Mesodermal cell (in vitro differentiated cells): ENCODE data around the gene STIMATE. TPM values are rescaled to one million over a fixed set of nuclear protein-coding genes. Genes with fewer than 3 reads are reported as not detected.
A peak's percentile ranks its signal among the peaks of the same experiment; 100 is the strongest.

Experiments
- H3K27ac ChIP-seq: 2 replicates; pipeline ENCODE4 v1.7.0; 2013; ENCODE audit warnings: mild to moderate bottlenecking, low read depth, low read length, moderate library complexity; ENCODE audit not compliant: severe bottlenecking
- H3K36me3 ChIP-seq: 2 replicates; pipeline ENCODE4 v1.7.1; 2013; ENCODE audit warnings: mild to moderate bottlenecking, low read length, moderate library complexity; ENCODE audit not compliant: control insufficient read depth, insufficient read depth
- H3K4me1 ChIP-seq: one replicate; pipeline ENCODE4 v1.7.1; 2013; ENCODE audit warnings: mild to moderate bottlenecking, low read length; ENCODE audit not compliant: insufficient read depth, control insufficient read depth, poor library complexity, severe bottlenecking
- H3K4me3 ChIP-seq: 2 replicates; pipeline ENCODE4 v1.7.0; 2013; ENCODE audit warnings: low read length, control low read depth, mild to moderate bottlenecking; ENCODE audit not compliant: insufficient read depth, poor library complexity, severe bottlenecking; ENCODE audit errors: extremely low read depth
- H3K9me3 ChIP-seq: 2 replicates; pipeline ENCODE4 v1.7.1; 2013; ENCODE audit warnings: mild to moderate bottlenecking, low read length, moderate library complexity; ENCODE audit not compliant: control insufficient read depth
- WGBS, 2 experiments: methylation state at CpG; one replicate each; pipeline ENCODE4 v1.1.5; 2013; ENCODE audit warnings: missing lambda C conversion rate in 2 of 2; ENCODE audit not compliant: insufficient coverage in 2 of 2; 5-methylcytosine and 5-hydroxymethylcytosine counted together
- polyA plus RNA-seq, 2 experiments: library from polyadenylated mRNA; stranded (reverse); fragments of 50-300 nt; gene quantifications; one replicate each; pipeline ENCODE4 v1.2.3, GENCODE V29; 2013

Gene STIMATE
- 12.9 TPM for polyA plus RNA-seq (2013, experiment 1 of 2)
- polyA plus RNA-seq (2013, experiment 2 of 2) = 11.7 TPM

DNA sequence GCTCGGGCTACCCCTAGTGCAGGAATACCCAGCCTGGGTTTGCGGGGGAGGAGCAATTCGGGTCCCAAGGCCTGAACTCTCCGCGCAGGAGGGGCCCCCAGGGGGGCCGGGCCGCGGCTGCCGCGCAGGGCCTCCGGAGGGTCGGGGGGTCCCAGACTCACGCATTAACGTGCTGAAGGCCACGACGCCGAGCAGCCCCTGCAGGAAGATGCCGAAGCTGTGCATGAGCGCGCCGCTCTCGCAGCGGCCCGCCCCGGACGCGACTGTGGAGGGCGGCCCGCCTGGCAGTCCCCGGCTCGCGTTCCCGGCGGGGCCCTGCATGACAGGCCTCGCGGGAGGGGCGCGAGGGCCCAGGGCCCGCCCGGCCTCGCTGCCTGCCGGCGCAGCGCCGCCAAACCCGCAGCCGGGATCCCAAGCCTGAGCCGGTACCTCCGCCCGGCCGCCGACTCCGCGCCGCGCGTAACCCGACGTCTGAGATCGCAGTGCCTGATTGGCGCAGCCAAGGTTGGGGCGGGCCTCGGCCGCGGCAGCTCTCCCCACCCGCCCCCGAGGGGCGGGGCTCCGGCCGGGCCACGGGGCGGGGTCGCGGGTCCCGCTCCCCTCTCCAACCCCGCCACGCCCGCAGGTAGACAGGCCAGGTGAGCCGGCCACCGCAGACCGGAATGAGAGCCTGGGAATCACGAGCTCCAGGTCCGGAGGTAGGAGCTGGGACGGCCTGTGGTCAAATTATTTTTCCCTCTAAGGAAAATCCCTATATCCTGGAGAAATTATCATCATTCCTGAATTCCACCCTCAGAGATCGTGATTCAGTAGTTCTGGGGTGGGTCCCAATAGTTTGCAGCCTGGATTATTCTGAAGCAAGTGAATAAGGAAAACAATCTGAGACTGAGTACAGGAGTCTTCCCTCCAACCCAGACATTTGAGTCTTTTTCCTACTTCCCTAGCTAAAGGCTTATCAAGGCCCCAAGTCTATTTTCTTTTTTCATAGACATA lies at the start of gene STIMATE:
Gene STIMATE (minus strand): TSS at position 419 of the 993 bp plus-strand sequence. CDS start 98 bp downstream, at position 321.
- Histone ChIP-seq H3K36me3 (no peaks in the 10 kb centered on the region), H3K9me3 (no peaks in the 10 kb centered on the region), H3K27ac (no peak within 1 kb of the TSS), H3K4me1 (peaks cover 9% of the 10 kb centered on the region), H3K4me3 (peak within 1 kb of the TSS; percentile 70)
- WGBS, 2 experiments = 0 to 1% methylated on average over 40 to 59 of the region's 85 CpGs

DNA sequence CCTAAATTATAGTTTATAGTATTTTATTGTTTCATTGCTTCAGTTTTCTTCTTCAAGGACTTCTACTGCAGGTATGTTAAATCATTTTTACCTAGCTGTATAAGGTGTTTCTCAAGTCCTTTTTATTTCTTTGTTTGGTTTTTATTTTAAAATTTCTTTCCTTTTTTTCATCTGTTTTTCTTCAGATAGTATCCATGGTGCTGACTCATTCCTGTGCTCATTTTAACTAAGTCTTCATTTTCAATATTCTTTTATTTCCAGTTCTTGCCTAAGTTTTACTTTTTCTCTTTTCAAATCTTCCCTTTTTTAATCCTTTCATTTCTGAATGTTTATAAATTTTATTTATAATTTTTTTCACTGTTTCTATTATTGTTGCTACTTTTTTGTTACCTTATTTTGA lies 42.3 kb upstream of the STIMATE start:
- Histone ChIP-seq H3K36me3 (no peaks in the 10 kb centered on the region), H3K4me3 (no peak overlapping the region), H3K4me1 (no peaks in the 10 kb centered on the region), H3K27ac (no peak overlapping the region), H3K9me3 (no peaks in the 10 kb centered on the region)

DNA sequence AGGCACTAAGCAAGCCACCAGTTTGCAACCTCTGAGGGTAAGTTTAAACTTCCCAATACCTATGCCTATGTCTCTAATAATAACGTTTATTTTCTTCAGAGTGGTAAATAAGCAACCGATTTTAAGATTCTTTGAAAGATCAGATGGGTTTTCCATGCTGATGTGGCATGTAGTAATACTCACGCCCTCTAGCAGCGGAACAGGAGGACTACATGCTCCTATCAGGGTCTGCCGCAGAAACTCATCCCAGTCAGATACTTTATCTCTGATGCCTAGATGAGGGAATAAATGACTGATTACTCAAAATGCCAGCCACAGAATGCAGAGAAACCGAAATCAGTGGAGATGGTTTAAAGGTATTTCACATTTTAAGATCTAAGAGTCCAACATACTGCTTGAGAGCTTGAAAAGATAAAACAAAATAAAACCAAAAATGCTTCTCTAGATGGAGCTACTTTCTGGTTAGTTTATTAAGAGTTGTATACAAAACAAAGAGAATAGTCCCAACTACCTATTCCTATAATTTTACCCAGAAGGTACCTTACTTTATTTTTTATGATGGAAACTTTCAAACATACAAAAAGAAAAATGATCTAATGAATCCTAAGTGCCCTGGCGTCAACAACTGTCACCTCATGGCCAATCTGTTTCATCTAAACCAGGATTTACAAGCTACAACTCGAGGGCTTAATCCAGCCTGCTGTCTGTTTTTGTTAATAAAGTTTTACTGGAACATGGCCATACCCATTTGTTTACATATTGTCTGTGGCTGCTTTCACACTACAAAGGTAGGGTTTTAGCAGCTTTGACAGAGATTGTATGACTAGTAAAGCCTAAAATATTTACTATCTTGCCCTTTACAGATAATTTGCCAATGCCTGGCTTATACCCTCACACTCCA lies 37.5 kb upstream of the STIMATE start:
- Histone ChIP-seq H3K27ac (no peak overlapping the region), H3K4me3 (no peak overlapping the region), H3K9me3 (no peaks in the 10 kb centered on the region), H3K4me1 (no peaks in the 10 kb centered on the region), H3K36me3 (no peaks in the 10 kb centered on the region)
- WGBS, 2 experiments = 10 to 40% methylated on average over 2 to 3 of the region's 8 CpGs

GRCh38 chr3:52931889-52932288 lies 34.5 kb upstream of the STIMATE start:
- Histone ChIP-seq H3K4me3 (no peak overlapping the region), H3K9me3 (no peaks in the 10 kb centered on the region), H3K27ac (no peak overlapping the region), H3K4me1 (no peaks in the 10 kb centered on the region), H3K36me3 (no peaks in the 10 kb centered on the region)
- 79 to 100% methylated on average over 2 of the region's 2 CpGs for WGBS, 2 experiments

DNA sequence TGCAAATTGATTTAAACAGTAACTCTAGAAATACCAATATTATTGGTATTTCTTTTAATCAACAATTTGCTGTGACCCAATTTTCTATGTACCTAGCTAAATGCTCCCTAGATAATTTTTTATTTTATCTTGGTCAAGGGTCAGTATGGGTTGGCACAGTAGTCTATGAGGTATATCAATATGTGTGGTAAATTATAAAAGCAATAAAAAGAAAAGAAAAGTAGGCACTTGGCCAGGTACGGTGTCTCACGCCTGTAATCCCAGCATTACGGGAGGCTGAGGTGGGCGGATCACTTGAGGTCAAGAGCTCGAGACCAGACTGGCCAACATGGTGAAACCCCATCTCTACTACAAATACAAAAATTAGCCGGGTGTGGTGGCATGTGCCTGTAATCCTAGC lies 34.0 kb upstream of the STIMATE start:
- H3K4me3 ChIP-seq = no peak overlapping the region
- no peak overlapping the region for H3K27ac ChIP-seq
- H3K36me3 ChIP-seq = no peaks in the 10 kb centered on the region
- H3K4me1 ChIP-seq = no peaks in the 10 kb centered on the region
- 90 to 94% methylated on average over 4 to 5 of the region's 6 CpGs for WGBS, 2 experiments
- no peaks in the 10 kb centered on the region for H3K9me3 ChIP-seq

- no peaks in the 10 kb centered on the region for H3K36me3 ChIP-seq
- H3K4me3 ChIP-seq = no peak overlapping the region
- H3K9me3 ChIP-seq = no peaks in the 10 kb centered on the region
- H3K4me1 ChIP-seq = no peaks in the 10 kb centered on the region
- H3K27ac ChIP-seq = no peak overlapping the region
- WGBS, 2 experiments = 77 to 93% methylated on average over 2 to 3 of the region's 3 CpGs
Observed at GRCh38 chr3:52930748-52931147, 33.4 kb upstream of the STIMATE start.

DNA sequence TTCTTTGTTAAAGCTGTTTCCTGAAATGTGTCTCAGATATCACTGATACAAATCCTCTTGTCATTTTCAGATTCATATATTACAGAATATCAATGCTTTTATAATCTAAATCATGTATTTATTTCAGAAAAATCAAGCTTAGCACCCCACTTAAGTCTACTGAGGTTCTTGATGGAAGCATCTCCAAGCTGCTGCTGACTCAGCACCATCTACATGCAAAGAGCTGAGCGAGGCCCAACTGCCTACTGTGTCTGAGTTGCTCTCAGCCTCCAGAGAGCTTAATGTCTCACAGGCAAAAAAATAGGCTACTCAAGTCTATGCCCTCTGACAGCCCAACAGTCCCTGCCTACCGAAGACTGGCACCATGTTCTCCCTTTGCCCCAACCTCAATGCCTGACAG lies 29.2 kb upstream of the STIMATE start:
- no peaks in the 10 kb centered on the region for H3K9me3 ChIP-seq
- H3K27ac ChIP-seq = no peak overlapping the region
- no peaks in the 10 kb centered on the region for H3K36me3 ChIP-seq
- WGBS, 2 experiments = 85 to 96% methylated on average over 2 of the region's 2 CpGs
- no peak overlapping the region for H3K4me3 ChIP-seq
- H3K4me1 ChIP-seq = no peaks in the 10 kb centered on the region

DNA sequence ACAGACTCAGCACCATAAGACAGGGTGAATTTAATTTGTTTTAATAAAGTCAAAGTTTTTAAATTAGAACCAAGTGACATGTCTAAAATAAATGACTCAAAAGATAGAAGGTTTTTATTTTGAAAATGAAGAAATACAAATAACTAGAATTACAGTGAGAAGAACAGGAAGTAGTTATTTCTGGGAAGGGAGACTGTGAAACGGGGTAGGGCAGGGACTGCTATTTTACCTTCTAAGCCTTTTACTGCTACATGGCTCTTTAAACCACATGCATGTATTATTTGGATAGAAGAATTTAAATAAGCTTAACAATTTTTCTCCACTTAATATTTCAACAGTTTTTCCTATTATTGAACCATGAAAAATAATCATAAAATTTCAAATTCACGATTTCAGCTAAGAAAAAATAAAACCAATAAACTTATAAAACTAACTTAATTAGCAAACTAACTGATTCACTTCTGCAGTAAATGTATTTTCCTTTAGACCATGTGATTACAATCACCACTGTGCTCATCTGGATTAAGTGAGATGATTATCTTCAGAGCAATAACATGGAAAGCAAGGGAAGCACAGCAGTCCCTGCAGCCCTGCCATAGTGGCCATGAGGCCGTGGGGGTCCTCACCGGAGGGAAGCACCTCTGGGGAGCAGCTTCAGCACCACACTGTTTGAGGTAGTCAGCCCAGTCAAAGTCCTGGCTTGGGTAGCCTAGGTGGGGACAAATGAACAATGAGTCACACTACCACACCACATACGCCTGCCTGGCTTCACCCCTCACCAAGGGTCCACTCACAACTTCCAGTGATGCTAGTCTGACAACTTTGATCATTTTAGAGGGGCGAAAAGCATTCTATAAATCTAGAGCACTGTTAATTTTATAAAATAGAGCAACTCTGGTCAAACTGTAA lies 28.3 kb upstream of the STIMATE start:
- no peak overlapping the region for H3K27ac ChIP-seq
- H3K36me3 ChIP-seq = no peaks in the 10 kb centered on the region
- H3K9me3 ChIP-seq = no peaks in the 10 kb centered on the region
- 88 to 94% methylated on average over 2 to 3 of the region's 6 CpGs for WGBS, 2 experiments
- no peaks in the 10 kb centered on the region for H3K4me1 ChIP-seq
- H3K4me3 ChIP-seq = no peak overlapping the region

- H3K9me3 ChIP-seq = no peaks in the 10 kb centered on the region
- H3K36me3 ChIP-seq = no peaks in the 10 kb centered on the region
- H3K4me1 ChIP-seq = no peaks in the 10 kb centered on the region
- WGBS, 2 experiments = no CpG with 5 or more reads among the region's 2 CpGs
- H3K4me3 ChIP-seq = no peak overlapping the region
- no peak overlapping the region for H3K27ac ChIP-seq
Observed at GRCh38 chr3:52923963-52924362, 26.6 kb upstream of the STIMATE start.

GRCh38 chr3:52920841-52921240 lies 23.5 kb upstream of the STIMATE start:
- H3K4me1 ChIP-seq = no peaks in the 10 kb centered on the region
- no peaks in the 10 kb centered on the region for H3K36me3 ChIP-seq
- H3K9me3 ChIP-seq = no peaks in the 10 kb centered on the region
- H3K27ac ChIP-seq = no peak overlapping the region
- no peak overlapping the region for H3K4me3 ChIP-seq
- 87 to 92% methylated on average over 2 of the region's 2 CpGs for WGBS, 2 experiments
